DND-41 (cell line): ENCODE data around the gene HSPG2.

Experiments used
- ATAC-seq: fragments of 200-7000 bp; cut with Tn5 transposase; 3 replicates; pipeline ENCODE4 v1.9.1; 2021; ENCODE audit warnings: low read depth; ENCODE audit not compliant: insufficient read depth
- DNase-seq: peaks from one replicate; pipeline ENCODE4 v3.0.0-alpha.2; 2020
- H2AFZ ChIP-seq: 2 replicates; pipeline ENCODE4 v1.6.0; 2012; ENCODE audit warnings: low read depth, low read length
- H3K27ac ChIP-seq: 2 replicates; pipeline ENCODE4 v1.5.1; 2012; ENCODE audit warnings: low read length, inconsistent platforms
- H3K27me3 ChIP-seq: fragments of 200-600 bp; sonication (generic); 2 replicates; pipeline ENCODE4 v1.6.0; 2012; ENCODE audit warnings: low read length, mild to moderate bottlenecking, inconsistent platforms; ENCODE audit not compliant: insufficient read depth, poor library complexity
- H3K36me3 ChIP-seq: 2 replicates; pipeline ENCODE4 v1.5.1; 2012; ENCODE audit warnings: low read length, inconsistent platforms; ENCODE audit not compliant: insufficient read depth
- H3K4me1 ChIP-seq: 2 replicates; pipeline ENCODE4 v1.5.1; 2012; ENCODE audit warnings: mild to moderate bottlenecking, low read length; ENCODE audit not compliant: insufficient read depth
- H3K4me2 ChIP-seq: 2 replicates; pipeline ENCODE4 v1.6.0; 2012; ENCODE audit warnings: mild to moderate bottlenecking, moderate library complexity, low read length, inconsistent platforms; ENCODE audit not compliant: insufficient read depth
- H3K4me3 ChIP-seq, 2 experiments: fragments of 200-600 bp in 1 of 2; shearing (Covaris generic) in 1 of 2; 2 replicates each; pipeline ENCODE4 v1.5.1; 2012 to 2016; ENCODE audit warnings: inconsistent platforms in 2 of 2, low read length in 2 of 2, mild to moderate bottlenecking in 2 of 2, low read depth in 1 of 2, moderate library complexity in 1 of 2
- H3K79me2 ChIP-seq: 2 replicates; pipeline ENCODE4 v1.6.0; 2012; ENCODE audit warnings: low read length, inconsistent platforms; ENCODE audit not compliant: insufficient read depth
- H3K9ac ChIP-seq: 2 replicates; pipeline ENCODE4 v1.6.0; 2012; ENCODE audit warnings: low read depth, mild to moderate bottlenecking, inconsistent platforms, low read length, moderate library complexity
- H3K9me3 ChIP-seq: 2 replicates; pipeline ENCODE4 v1.5.1; 2012; ENCODE audit warnings: low read length, moderate library complexity, mild to moderate bottlenecking, inconsistent platforms; ENCODE audit not compliant: insufficient read depth, severe bottlenecking
- H4K20me1 ChIP-seq: 2 replicates; pipeline ENCODE4 v1.6.0; 2012; ENCODE audit warnings: low read length; ENCODE audit not compliant: insufficient read depth
- CTCF ChIP-seq: IDR thresholded peaks from 2 replicates; pipeline ENCODE4 v1.5.1; 2012; ENCODE audit warnings: borderline replicate concordance, low read length, moderate library complexity, mild to moderate bottlenecking; ENCODE audit not compliant: poor library complexity, severe bottlenecking; ENCODE audit errors: extremely low read depth
- EZH2 ChIP-seq: IDR thresholded peaks from 3 replicates; pipeline ENCODE4 v1.6.1; 2012; ENCODE audit warnings: borderline replicate concordance, low read depth, mild to moderate bottlenecking, moderate library complexity, low read length, inconsistent platforms; ENCODE audit not compliant: severe bottlenecking

The HSPG2 gene

GRCh38 chr1:21841852-21842466 lies 95.2 kb downstream of the HSPG2 start:
- no peak overlapping the region for H3K27ac ChIP-seq
- H3K9me3 ChIP-seq = no peaks in the 10 kb centered on the region
- no peak for TF ChIP-seq CTCF
- TF ChIP-seq EZH2 = no peak
- no peaks in the 10 kb centered on the region for H3K36me3 ChIP-seq
- no peak overlapping the region for H2AFZ ChIP-seq
- ATAC-seq = no peak
- H3K79me2 ChIP-seq = no peaks in the 10 kb centered on the region
- H3K4me3 ChIP-seq = no peak overlapping the region
- H3K27me3 ChIP-seq = no peaks in the 10 kb centered on the region
- H3K9ac ChIP-seq = no peak overlapping the region
- no peak for DNase-seq
- no peaks in the 10 kb centered on the region for H4K20me1 ChIP-seq
- no peak overlapping the region for H3K4me2 ChIP-seq
- H3K4me1 ChIP-seq = no peaks in the 10 kb centered on the region

DNA sequence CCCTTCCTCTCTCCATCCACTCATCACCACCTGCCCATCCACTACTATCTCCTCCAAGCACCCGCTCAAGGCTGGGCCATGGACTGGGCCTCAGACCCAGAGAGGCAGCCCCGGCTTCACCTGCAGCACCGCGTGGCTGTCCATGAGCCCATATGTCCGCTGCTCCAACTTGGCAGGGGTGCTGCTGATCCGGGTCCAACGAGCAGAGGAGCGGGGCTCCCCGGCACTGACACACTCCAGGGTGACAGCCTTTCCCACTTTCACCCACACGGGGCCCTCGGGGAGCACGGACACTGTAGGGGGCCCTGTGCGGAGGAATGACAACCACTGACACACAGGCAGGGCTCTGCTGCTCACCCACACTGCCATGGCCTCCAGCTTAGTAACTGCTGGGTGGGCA lies 96.1 kb downstream of the HSPG2 start:
- no peak for ATAC-seq
- Histone ChIP-seq H3K36me3 (no peaks in the 10 kb centered on the region), H3K27me3 (no peaks in the 10 kb centered on the region), H3K4me2 (no peak overlapping the region), H3K27ac (no peak overlapping the region), H3K4me1 (no peaks in the 10 kb centered on the region), H4K20me1 (no peaks in the 10 kb centered on the region), H3K9ac (no peak overlapping the region), H3K9me3 (no peaks in the 10 kb centered on the region), H2AFZ (no peak overlapping the region), H3K79me2 (no peaks in the 10 kb centered on the region), H3K4me3 (no peak overlapping the region)
- DNase-seq = no peak
- TF ChIP-seq EZH2 (no peak), CTCF (no peak)

DNA sequence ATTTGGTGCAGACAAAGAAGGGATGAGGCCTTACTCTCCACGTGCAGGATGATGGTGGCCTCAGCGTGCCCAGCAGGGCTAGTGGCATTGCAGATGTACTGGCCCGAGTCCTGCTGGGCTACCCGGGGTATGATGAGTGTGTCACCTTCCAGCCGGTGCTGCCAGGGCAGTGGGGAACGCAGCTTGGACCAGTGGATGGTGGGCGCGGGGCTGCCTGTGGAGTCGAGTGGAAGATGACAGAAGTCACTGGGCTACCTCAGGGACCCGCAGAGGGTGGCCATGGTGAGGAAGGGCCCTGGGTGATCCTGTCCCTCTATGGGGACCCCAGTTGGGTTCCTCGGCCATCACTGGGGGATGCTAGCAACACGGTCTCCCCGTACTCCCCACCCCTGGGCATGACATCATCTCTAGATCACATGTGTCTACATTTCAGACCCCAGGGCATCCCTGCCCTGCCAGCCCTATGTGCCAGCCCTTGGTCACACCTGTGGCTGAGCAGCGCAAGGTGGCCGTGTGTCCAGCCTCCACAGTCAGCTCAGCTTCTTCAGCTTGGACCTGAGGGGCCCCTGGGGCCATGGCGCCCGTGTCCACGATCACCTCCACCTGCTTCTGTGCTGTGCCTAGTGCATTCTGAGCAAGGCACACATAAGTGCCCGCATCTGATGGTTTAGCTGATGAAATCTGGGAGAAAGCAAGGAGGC lies 97.6 kb downstream of the HSPG2 start:
- H3K9ac ChIP-seq = no peak overlapping the region
- ATAC-seq = no peak

More for the DNA sequence above, 97.6 kb downstream of the HSPG2 start:
- DNase-seq = no peak
- H3K79me2 ChIP-seq = no peaks in the 10 kb centered on the region
- H4K20me1 ChIP-seq = no peaks in the 10 kb centered on the region
- no peaks in the 10 kb centered on the region for H3K27me3 ChIP-seq
- H3K27ac ChIP-seq = no peak overlapping the region
- H3K4me3 ChIP-seq = no peak overlapping the region
- TF ChIP-seq CTCF (no peak), EZH2 (no peak)
- no peak overlapping the region for H2AFZ ChIP-seq
- H3K4me2 ChIP-seq = no peak overlapping the region
- H3K9me3 ChIP-seq = peaks cover 5% of the 10 kb centered on the region
- H3K36me3 ChIP-seq = no peaks in the 10 kb centered on the region
- H3K4me1 ChIP-seq = no peaks in the 10 kb centered on the region
